NT2/D1 (cell line): ENCODE data around the gene SLC30A3.

Experiments
- DNase-seq: peaks from one replicate; pipeline ENCODE4 v3.0.0-alpha.2; 2011; ENCODE audit warnings: low read depth, low spot score
- H3K27me3 ChIP-seq: 2 replicates; pipeline ENCODE4 v1.6.0; 2011; ENCODE audit warnings: mild to moderate bottlenecking; ENCODE audit not compliant: insufficient read length, insufficient read depth
- H3K36me3 ChIP-seq: 2 replicates; pipeline ENCODE4 v1.6.1; 2011; ENCODE audit warnings: mild to moderate bottlenecking, low read length, mixed read lengths; ENCODE audit not compliant: insufficient read depth, insufficient read length
- H3K4me1 ChIP-seq: 2 replicates; pipeline ENCODE4 v1.5.1; 2011; ENCODE audit not compliant: insufficient read depth, insufficient read length
- H3K4me3 ChIP-seq: 2 replicates; pipeline ENCODE4 v1.5.1; 2011; ENCODE audit warnings: low read depth; ENCODE audit not compliant: insufficient read length
- H3K9ac ChIP-seq: 2 replicates; pipeline ENCODE4 v1.6.0; 2011; ENCODE audit warnings: low read depth; ENCODE audit not compliant: insufficient read length
- H3K9me3 ChIP-seq: 2 replicates; pipeline ENCODE4 v1.5.1; 2011; ENCODE audit warnings: mild to moderate bottlenecking, low read length; ENCODE audit not compliant: insufficient read depth
- SUZ12 ChIP-seq: IDR thresholded peaks from 2 replicates; pipeline ENCODE4 v1.6.1; 2011; ENCODE audit not compliant: insufficient read length, insufficient read depth; ENCODE audit errors: extremely low read depth
- YY1 ChIP-seq: IDR thresholded peaks from 2 replicates; pipeline ENCODE4 v1.6.1; 2011; ENCODE audit not compliant: insufficient read length, insufficient read depth
- ZNF274 ChIP-seq: IDR thresholded peaks from 2 replicates; pipeline ENCODE4 v1.6.1; 2011; ENCODE audit warnings: mild to moderate bottlenecking, low read depth, low read length

Gene SLC30A3

DNA sequence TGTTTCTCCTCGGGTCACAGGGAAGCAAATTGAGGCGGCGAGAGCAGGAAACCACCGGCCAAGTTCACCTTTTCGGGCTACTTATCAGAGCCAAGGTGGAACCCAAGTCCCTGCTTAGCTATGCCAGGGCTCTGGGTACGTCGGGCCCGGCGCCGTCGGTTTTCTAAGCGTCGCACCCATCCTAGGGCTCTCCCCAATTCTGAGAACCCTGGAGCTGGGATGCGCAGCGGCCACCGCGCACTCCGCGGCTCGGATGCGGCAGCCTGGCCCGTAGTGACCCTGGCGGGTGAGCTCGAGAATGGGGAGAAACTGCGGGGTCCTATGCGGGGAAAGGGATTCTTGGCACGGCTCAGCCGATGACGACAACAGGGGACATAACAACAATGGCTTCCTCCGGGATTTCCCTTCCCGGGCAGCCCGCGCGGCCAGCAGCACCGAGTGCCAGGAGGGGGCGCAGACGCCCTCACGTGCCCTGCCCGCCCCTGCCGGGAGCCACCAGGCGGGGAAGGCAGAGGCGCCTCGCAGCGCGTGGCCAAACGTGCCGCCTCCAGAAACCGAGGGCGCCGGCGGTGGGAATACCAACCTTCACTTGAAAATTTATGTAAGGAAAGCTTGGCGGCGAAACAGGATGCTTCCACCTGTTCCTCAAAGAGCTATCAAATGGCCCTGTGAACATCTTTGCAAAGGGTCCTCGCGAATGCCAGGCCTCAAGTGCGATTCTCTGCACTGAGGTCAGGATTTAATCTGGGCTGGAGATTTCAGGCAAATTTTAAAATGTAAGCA lies 2.1 kb upstream of the SLC30A3 start:
- H3K4me3 ChIP-seq, result peak overlapping the region; percentile 30
- H3K4me1 ChIP-seq, result peaks cover 3% of the 10 kb centered on the region
- DNase-seq, result no peak
- H3K27me3 ChIP-seq, result peaks cover 73% of the 10 kb centered on the region
- H3K36me3 ChIP-seq, result no peaks in the 10 kb centered on the region
- TF ChIP-seq YY1, result no peak
- TF ChIP-seq ZNF274, result no peak
- no peak for TF ChIP-seq SUZ12
- H3K9me3 ChIP-seq, result peaks cover 4% of the 10 kb centered on the region; the same call in 1 of the 2 replicates
- peak overlapping the region; percentile 51 for H3K9ac ChIP-seq

GRCh38 chr2:27264253-27264752 lies 1.5 kb upstream of the SLC30A3 start:
- no peak for DNase-seq
- TF ChIP-seq ZNF274 (no peak), SUZ12 (peak; percentile 38)
- peaks cover 4% of the 10 kb centered on the region; the same call in 1 of the 2 replicates for H3K9me3 ChIP-seq
- H3K4me1 ChIP-seq, result peaks cover 3% of the 10 kb centered on the region
- no peaks in the 10 kb centered on the region for H3K36me3 ChIP-seq
- peak overlapping the region; percentile 30 for H3K4me3 ChIP-seq
- H3K27me3 ChIP-seq, result peaks cover 79% of the 10 kb centered on the region
- H3K9ac ChIP-seq, result peak overlapping the region; percentile 51

DNA sequence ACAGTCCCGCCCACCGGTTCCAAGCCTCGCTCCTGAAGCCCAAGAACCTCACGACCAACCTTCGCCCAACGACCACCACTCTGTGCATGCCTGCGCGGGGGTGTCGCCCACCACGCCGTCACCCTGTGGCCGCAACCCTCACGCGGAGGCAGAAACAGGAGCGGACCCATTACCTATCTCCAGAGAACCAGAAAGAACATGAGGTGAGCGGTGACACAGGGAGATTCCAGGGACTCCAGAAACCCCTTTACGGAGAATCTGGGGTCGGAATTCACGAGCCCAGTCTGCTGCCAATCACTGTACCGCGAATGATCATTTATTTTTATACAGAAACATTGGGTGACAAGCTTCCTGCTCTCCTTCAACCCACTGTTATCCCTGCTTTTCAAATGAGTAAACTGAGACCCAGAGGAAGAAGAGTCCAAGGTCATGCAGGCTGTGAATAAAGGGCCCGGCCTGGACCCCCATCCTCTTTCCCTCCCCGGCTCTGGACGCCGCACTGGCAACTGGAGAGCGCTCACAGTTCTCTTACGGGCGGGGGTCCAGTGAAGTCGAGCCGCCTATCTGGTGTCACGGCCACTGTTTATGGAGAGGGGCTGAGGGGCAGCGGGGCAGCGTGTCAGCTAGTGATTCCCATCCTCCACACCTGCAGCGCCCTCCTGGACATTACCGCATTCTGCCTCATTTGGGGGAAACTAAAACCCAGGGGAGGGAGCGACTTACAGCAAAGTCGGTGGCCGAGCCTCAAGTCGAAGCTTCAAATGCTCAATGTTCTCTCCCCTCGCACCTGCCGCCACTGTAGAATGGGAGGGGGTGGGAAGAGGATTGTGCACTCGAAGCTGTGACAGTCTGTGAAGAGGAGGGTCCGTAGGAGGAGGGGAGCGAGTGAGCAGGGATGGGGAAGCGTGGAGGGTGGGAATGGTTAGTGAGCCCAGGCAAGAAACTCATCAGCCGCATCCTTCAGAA lies 723 bp upstream of the SLC30A3 start:
- no peak for DNase-seq
- Histone ChIP-seq H3K4me1 (peaks cover 3% of the 10 kb centered on the region), H3K9me3 (peaks cover 4% of the 10 kb centered on the region; the same call in 1 of the 2 replicates), H3K36me3 (no peaks in the 10 kb centered on the region), H3K27me3 (peaks cover 79% of the 10 kb centered on the region), H3K9ac (peak overlapping the region; percentile 42), H3K4me3 (peak overlapping the region; percentile 32)
- TF ChIP-seq YY1 (no peak), ZNF274 (no peak), SUZ12 (peak; percentile 62)

GRCh38 chr2:27261926-27262298 lies 935 bp downstream of the SLC30A3 start:
- H3K27me3 ChIP-seq, result peaks cover 74% of the 10 kb centered on the region
- no peak for DNase-seq
- TF ChIP-seq YY1 (no peak), SUZ12 (peak; percentile 22)
- peaks cover 4% of the 10 kb centered on the region; the same call in 1 of the 2 replicates for H3K9me3 ChIP-seq
- H3K9ac ChIP-seq, result no peak overlapping the region
- peak overlapping the region; percentile 49 for H3K4me3 ChIP-seq
- H3K36me3 ChIP-seq, result no peaks in the 10 kb centered on the region
- peaks cover 6% of the 10 kb centered on the region for H3K4me1 ChIP-seq

- TF ChIP-seq YY1 (no peak), SUZ12 (no peak), ZNF274 (no peak)
- Histone ChIP-seq H3K4me3 (no peak overlapping the region), H3K27me3 (peaks cover 70% of the 10 kb centered on the region)
Measured at GRCh38 chr2:27261241-27261925, 1.5 kb downstream of the SLC30A3 start.

DNA sequence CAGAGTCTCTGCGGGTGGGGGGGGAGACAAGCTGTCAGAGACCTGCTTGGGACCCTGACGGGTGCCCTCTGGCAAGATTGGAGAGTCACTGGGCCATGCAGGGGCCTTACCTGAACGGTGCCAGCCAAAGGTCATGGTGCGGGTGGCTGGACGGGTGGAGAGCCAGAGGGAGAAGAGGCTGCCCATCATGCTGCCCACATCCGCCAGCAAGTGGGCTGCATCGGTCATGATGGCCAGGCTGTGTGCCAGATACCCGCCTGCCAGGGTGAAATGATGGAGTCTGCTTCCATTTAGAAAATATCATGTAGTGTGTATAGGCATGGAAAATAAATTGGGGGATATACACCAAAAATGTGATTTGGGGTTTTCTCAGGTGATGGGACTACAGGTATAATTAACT lies 4.8 kb downstream of the SLC30A3 start:
- Histone ChIP-seq H3K27me3 (peaks cover 37% of the 10 kb centered on the region), H3K4me1 (peaks cover 6% of the 10 kb centered on the region), H3K36me3 (no peaks in the 10 kb centered on the region), H3K9ac (no peak overlapping the region), H3K9me3 (no peaks in the 10 kb centered on the region), H3K4me3 (no peak overlapping the region)
- DNase-seq, result no peak
- TF ChIP-seq SUZ12, result no peak
- TF ChIP-seq ZNF274, result no peak
- no peak for TF ChIP-seq YY1

More at GRCh38 chr2:27261241-27261925, 1.5 kb downstream of the SLC30A3 start:
- H3K4me1 ChIP-seq, result peaks cover 6% of the 10 kb centered on the region
- DNase-seq, result no peak
- peaks cover 4% of the 10 kb centered on the region; the same call in 1 of the 2 replicates for H3K9me3 ChIP-seq
- no peak overlapping the region for H3K9ac ChIP-seq
- no peaks in the 10 kb centered on the region for H3K36me3 ChIP-seq
